Epithelial cell of proximal tubule (primary cell): ENCODE results near the gene SLC9A6. TPM values are rescaled to one million over a fixed set of nuclear protein-coding genes. Genes with fewer than 3 reads are reported as not detected.

Experiments
- DNase-seq: peaks from one replicate; pipeline ENCODE4 v3.0.0-alpha.2; 2011; ENCODE audit warnings: low read depth
- H3K4me3 ChIP-seq: 2 replicates; pipeline ENCODE4 v1.5.1; 2011; ENCODE audit warnings: low read depth, mild to moderate bottlenecking, low read length
- CTCF ChIP-seq: conservative IDR thresholded peaks from 2 replicates; pipeline ENCODE4 v1.5.1; 2012; ENCODE audit warnings: low read depth, mild to moderate bottlenecking, low read length
- total RNA-seq: library from RNA; depleted of rRNA; stranded (reverse); fragments of >200 nt; gene quantifications from 2 replicates; pipeline ENCODE4 v1.2.3, GENCODE V29; 2015

The SLC9A6 gene
- total RNA-seq, 1 donor from 2014 or later = 9.1 TPM

- DNase-seq = no peak
- H3K4me3 ChIP-seq = no peak overlapping the region
- TF ChIP-seq CTCF = no peak
Observed at GRCh38 chrX:136035663-136036062, 50.4 kb downstream of the SLC9A6 start.

DNA sequence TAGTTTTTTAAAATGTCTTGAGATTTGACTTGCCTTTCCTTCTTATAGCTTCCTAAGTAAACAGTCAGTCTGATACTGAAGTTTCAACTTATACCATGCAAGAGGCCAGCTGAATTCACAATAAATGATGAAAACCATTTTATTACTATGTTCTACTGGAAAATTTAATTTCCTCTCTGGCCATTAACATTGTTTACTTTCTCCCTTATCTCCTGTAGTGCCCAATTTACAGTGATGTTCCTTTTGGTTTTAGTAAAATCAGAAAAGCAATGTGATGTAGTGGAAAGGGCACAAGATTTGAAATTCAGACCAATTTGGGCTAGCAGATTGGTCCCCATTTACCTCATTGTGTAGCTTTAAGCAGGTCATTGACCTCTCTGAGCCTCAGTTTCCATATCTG, 54.2 kb downstream of the SLC9A6 start:
- no peak for DNase-seq
- H3K4me3 ChIP-seq = no peak overlapping the region
- TF ChIP-seq CTCF = no peak

DNA sequence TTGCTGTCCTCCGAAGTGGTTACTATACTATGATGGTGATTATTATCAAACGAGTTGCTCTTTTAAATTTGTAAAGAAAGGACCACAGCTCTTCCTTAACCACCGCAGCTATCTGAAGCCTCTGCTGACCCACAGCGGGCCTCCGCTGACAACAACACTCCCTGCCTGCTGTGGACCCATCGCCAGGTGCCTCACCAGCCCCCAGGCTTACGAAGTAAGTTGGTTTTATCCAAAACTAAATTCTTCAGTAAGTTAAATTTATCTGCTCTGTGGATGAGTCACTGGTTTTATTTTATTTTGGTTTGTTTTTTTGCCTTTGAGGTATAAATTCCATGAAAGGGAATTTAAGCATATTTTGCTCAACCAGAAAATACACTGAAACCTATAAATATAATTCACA, 54.7 kb downstream of the SLC9A6 start:
- DNase-seq = no peak
- H3K4me3 ChIP-seq = no peak overlapping the region
- no peak for TF ChIP-seq CTCF

- H3K4me3 ChIP-seq = no peak overlapping the region
- no peak for TF ChIP-seq CTCF
- DNase-seq = no peak
Observed at GRCh38 chrX:136041254-136041812, 56.1 kb downstream of the SLC9A6 start.

- no peak overlapping the region for H3K4me3 ChIP-seq
- no peak for TF ChIP-seq CTCF
- no peak for DNase-seq
Observed at GRCh38 chrX:136045008-136045407, 59.8 kb downstream of the SLC9A6 start.

GRCh38 chrX:136046295-136047015, 61.2 kb downstream of the SLC9A6 start:
- no peak for DNase-seq
- no peak for TF ChIP-seq CTCF
- H3K4me3 ChIP-seq = no peak overlapping the region
